GM18909 (cell line): ENCODE results near the gene XPA.

Source experiments
- ATAC-seq: cut with Tn5 transposase; IDR thresholded peaks from one replicate; pipeline ENCODE4 v1.9.1; 2021; ENCODE audit warnings: mild to moderate bottlenecking; ENCODE audit not compliant: unreplicated experiment, poor library complexity

The XPA gene

GRCh38 chr9:97660340-97660739 is 36.8 kb downstream of the XPA start:
- ATAC-seq, result no peak

GRCh38 chr9:97659771-97660170 is 37.4 kb downstream of the XPA start:
- ATAC-seq, result no peak

GRCh38 chr9:97658707-97659106 is 38.4 kb downstream of the XPA start:
- ATAC-seq, result no peak

GRCh38 chr9:97651646-97652045 is 45.5 kb downstream of the XPA start:
- no peak for ATAC-seq

GRCh38 chr9:97647996-97648395 is 49.1 kb downstream of the XPA start:
- no peak for ATAC-seq

GRCh38 chr9:97645720-97646119 is 51.4 kb downstream of the XPA start:
- no peak for ATAC-seq

- no peak for ATAC-seq
Measured at GRCh38 chr9:97640325-97640724, 56.8 kb downstream of the XPA start.

GRCh38 chr9:97638666-97639065 is 58.5 kb downstream of the XPA start:
- ATAC-seq, result no peak

GRCh38 chr9:97636903-97637302 is 60.2 kb downstream of the XPA start:
- no peak for ATAC-seq

- ATAC-seq, result no peak
Measured at GRCh38 chr9:97635026-97635425, 62.1 kb downstream of the XPA start.

GRCh38 chr9:97633859-97634490 is 63.2 kb downstream of the XPA start:
- no peak for ATAC-seq

- peak; percentile 88 for ATAC-seq
Measured at GRCh38 chr9:97632985-97633858, 63.9 kb downstream of the XPA start, which contains the start of the genes NCBP1 and TSTD2. Gene NCBP1 (plus strand): TSS chr9:97633821. CDS start chr9:97633882, 61 bp downstream. Gene TSTD2 (minus strand): TSS chr9:97633368. CDS start chr9:97627562, 5,806 bp downstream.

GRCh38 chr9:97632248-97632984 is 64.7 kb downstream of the XPA start:
- peak; percentile 15 for ATAC-seq

- ATAC-seq, result no peak
Measured at GRCh38 chr9:97630591-97630990, 66.5 kb downstream of the XPA start.

GRCh38 chr9:97629156-97629555 is 68.0 kb downstream of the XPA start:
- ATAC-seq, result no peak

- no peak for ATAC-seq
Measured at GRCh38 chr9:97628668-97629067, 68.5 kb downstream of the XPA start.

- no peak for ATAC-seq
Measured at GRCh38 chr9:97627624-97628023, 69.5 kb downstream of the XPA start.

GRCh38 chr9:97625620-97626019 is 71.5 kb downstream of the XPA start:
- ATAC-seq, result no peak
